ENCODE data around the gene LRRC2. TPM values are rescaled to one million over a fixed set of nuclear protein-coding genes. Genes with fewer than 3 reads are reported as not detected.

LRRC2 gene
- total and polyA plus RNA-seq, 9 of the 15 experiments (the other 6 are each of a cell fraction or from before 2014, with no cell fraction given): 0.01 to 0.04 (median 0.03) TPM; not detected in 5

GRCh38 chr3:46540550-46540949 is 25.6 kb downstream of the LRRC2 start (continued):
- TF ChIP-seq CUX1 (CRISPR knock-in tag; IDR thresholded peaks at IDR 0.05) (no peak), ZNF77 (CRISPR knock-in tag; IDR thresholded peaks at IDR 0.05) (no peak)

GRCh38 chr3:46539443-46540005 is 26.6 kb downstream of the LRRC2 start:
- ChIA-PET POLR2A (interaction anchor here (0.9 to 1.9 kb wide), 3 partner anchors 10 to 47 kb away, joined by 3 to 8 read pairs (median 4); no protein-coding TSS in a partner anchor), CTCF (ENCODE audit: low intra/inter-chr PET ratio) (no interaction called here)
- no peaks in the 10 kb centered on the region for H4K20me1 ChIP-seq (replicated peaks; ENCODE audit: control insufficient read depth, insufficient read depth, low read length)
- WGBS (ENCODE audit: insufficient coverage, low coverage, missing lambda C conversion rate): 91% methylated on average over 9 of the region's 9 CpGs
- H3K4me3 ChIP-seq: no peak overlapping the region
- no peaks in the 10 kb centered on the region for H3K9me3 ChIP-seq (replicated peaks; ENCODE audit: control insufficient read depth, insufficient read depth, low read depth, low read length)
- no peaks in the 10 kb centered on the region for H3K9me1 ChIP-seq (ENCODE audit: control insufficient read depth, insufficient read depth, low read length)
- intact Hi-C loops (cut with micrococcal nuclease): no loop called here
- 0 out of 4 replicates have a peak overlapping the region, but pooled peaks of 1 of the 2 experiments have one; percentile 11 for H3K9ac ChIP-seq (ENCODE audit: insufficient read depth in 1 of 2, low read depth in 2 of 2, low read length in 2 of 2)
- in situ Hi-C loops (cut with MboI): no loop called here
- H3K36me3 ChIP-seq (ENCODE audit: control insufficient read depth, insufficient read depth, low read length): no peaks in the 10 kb centered on the region
- DNase-seq (ENCODE audit: extremely low read depth in 1 of 4, low spot score in 3 of 4) (no peak), ATAC-seq (no peak), FAIRE-seq (no peak)
- peak overlapping the region; percentile 9; the same call in 1 of the 2 replicates for H3K4me2 ChIP-seq (ENCODE audit: insufficient read depth, low read length)
- no peak for TF ChIP-seq PTBP1 (IDR thresholded peaks at IDR 0.05; ENCODE audit: low read depth, low read length)
- TF ChIP-seq CBX2 (IDR thresholded peaks at IDR 0.05; ENCODE audit: insufficient read depth, low read length, poor library complexity, severe bottlenecking): no peak
- TF ChIP-seq MXI1 (IDR thresholded peaks at IDR 0.05; ENCODE audit: low read depth, low read length): no peak
- TF ChIP-seq, protein P1, sequence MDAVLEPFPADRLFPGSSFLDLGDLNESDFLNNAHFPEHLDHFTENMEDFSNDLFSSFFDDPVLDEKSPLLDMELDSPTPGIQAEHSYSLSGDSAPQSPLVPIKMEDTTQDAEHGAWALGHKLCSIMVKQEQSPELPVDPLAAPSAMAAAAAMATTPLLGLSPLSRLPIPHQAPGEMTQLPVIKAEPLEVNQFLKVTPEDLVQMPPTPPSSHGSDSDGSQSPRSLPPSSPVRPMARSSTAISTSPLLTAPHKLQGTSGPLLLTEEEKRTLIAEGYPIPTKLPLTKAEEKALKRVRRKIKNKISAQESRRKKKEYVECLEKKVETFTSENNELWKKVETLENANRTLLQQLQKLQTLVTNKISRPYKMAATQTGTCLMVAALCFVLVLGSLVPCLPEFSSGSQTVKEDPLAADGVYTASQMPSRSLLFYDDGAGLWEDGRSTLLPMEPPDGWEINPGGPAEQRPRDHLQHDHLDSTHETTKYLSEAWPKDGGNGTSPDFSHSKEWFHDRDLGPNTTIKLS (IDR thresholded peaks at IDR 0.05; ENCODE audit: borderline replicate concordance, low read depth): no peak
- no peak for TF ChIP-seq C11orf30 (IDR thresholded peaks at IDR 0.05; ENCODE audit: low read depth)
- TF ChIP-seq SMARCA5 (IDR thresholded peaks at IDR 0.05): no peak
- H3K27ac ChIP-seq (ENCODE audit: extremely low read depth, low read depth, low read length): no peak overlapping the region
- no peaks in the 10 kb centered on the region for H3K79me2 ChIP-seq (ENCODE audit: control insufficient read depth, insufficient read depth, low read length)
- no peaks in the 10 kb centered on the region; a peak in 1 of 5 replicates for H3K27me3 ChIP-seq (ENCODE audit: control insufficient read depth in 2 of 2, insufficient read depth in 2 of 2, low read length in 2 of 2)
- peak overlapping the region; percentile 71 for H2AFZ ChIP-seq (ENCODE audit: low read depth, low read length)
- no TSS peak for BruUV-seq (replicated peaks)
- H3K4me1 ChIP-seq (replicated peaks in 1 of 2; ENCODE audit: control insufficient read depth in 2 of 2, insufficient read depth in 2 of 2, low read length in 2 of 2): peaks cover 27 to 35% of the 10 kb centered on the region in 2 experiments; a peak in 4 of 5 replicates
